ENCODE data around the gene CNIH4. TPM values are rescaled to one million over a fixed set of nuclear protein-coding genes. Genes with fewer than 3 reads are reported as not detected.

CNIH4 gene
- polyA plus RNA-seq, 2 of the 4 experiments (the other 2 are of a cell fraction): 102 to 104 TPM

DNA sequence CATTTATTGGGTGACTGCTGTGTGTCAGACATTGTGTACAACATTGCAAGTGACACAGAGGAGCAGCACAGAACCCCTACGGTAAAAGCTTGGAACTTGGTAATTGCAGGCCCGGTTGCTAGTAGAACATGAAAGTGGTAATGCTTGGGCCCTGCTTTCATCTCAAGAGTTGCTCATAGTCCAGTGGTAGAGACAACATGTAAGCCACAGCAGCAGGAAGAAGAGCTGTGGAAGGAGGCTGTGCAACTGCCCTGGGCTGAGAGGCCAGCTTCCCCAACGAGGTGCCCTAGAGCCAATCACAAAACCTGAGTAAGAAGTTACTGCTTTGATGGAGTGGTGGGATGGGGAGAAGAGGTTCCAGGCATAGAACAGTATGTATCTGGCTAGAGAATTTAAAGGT, 18.4 kb downstream of the CNIH4 start:
- POLR2A ChIA-PET: no interaction called here
- CTCF ChIA-PET: interaction anchor here (0.6 to 1.4 kb wide), 3 partner anchors 10 to 548 kb away, joined by 3 read pairs; no protein-coding TSS in a partner anchor
- ATAC-seq (no peak), DNase-seq (ENCODE audit: low read depth in 1 of 2, low spot score in 1 of 2) (no peak), FAIRE-seq (no peak)
- TF ChIP-seq RAD21 (conservative IDR thresholded peaks at IDR 0.05 in 1 of 2, IDR thresholded peaks at IDR 0.05 in 1 of 2) (no peak), FOSB (CRISPR knock-in tag; IDR thresholded peaks at IDR 0.05) (no peak), ZC3H11A (IDR thresholded peaks at IDR 0.05) (no peak), KDM5A (IDR thresholded peaks at IDR 0.05) (no peak), EP300 (IDR thresholded peaks at IDR 0.05) (no peak), SREBF2 (IDR thresholded peaks at IDR 0.05) (no peak), BHLHE40 (IDR thresholded peaks at IDR 0.05; ENCODE audit: low read depth, low read length) (no peak), TP53 (CRISPR knock-in tag; IDR thresholded peaks at IDR 0.05) (no peak), NFE2L2 (conservative IDR thresholded peaks at IDR 0.05; ENCODE audit: low read length) (no peak), SMC3 (IDR thresholded peaks at IDR 0.05) (no peak), FOSL2 (IDR thresholded peaks at IDR 0.05) (no peak), FOSL2 (CRISPR knock-in tag; IDR thresholded peaks at IDR 0.05) (no peak), EHMT2 (IDR thresholded peaks at IDR 0.05; ENCODE audit: low read depth) (no peak)
- TF ChIP-seq, protein P1, sequence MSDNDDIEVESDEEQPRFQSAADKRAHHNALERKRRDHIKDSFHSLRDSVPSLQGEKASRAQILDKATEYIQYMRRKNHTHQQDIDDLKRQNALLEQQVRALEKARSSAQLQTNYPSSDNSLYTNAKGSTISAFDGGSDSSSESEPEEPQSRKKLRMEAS (IDR thresholded peaks at IDR 0.05): no peak
- H3K27ac ChIP-seq: no peak overlapping the region
- WGBS (ENCODE audit: missing lambda C conversion rate): 87% methylated on average over 3 of the region's 3 CpGs
- no peak overlapping the region for H3K4me2 ChIP-seq
- peaks cover 4% of the 10 kb centered on the region; the same call in 1 of the 3 replicates for H3K4me1 ChIP-seq
- no peak overlapping the region for H3K4me3 ChIP-seq
- no peaks in the 10 kb centered on the region for H3K9me3 ChIP-seq

- DNase-seq (ENCODE audit: low read depth in 1 of 2, low spot score in 1 of 2) (no peak), FAIRE-seq (no peak), ATAC-seq (no peak; a peak in 1 of 6 replicates)
- TF ChIP-seq CHD2 (IDR thresholded peaks at IDR 0.05; ENCODE audit: low read length, partially characterized antibody) (no peak), RNF2 (IDR thresholded peaks at IDR 0.05; ENCODE audit: borderline replicate concordance, low read depth) (no peak), HOXB13 (CRISPR knock-in tag; IDR thresholded peaks at IDR 0.05; ENCODE audit: low read depth) (no peak), JUN (IDR thresholded peaks at IDR 0.05) (no peak), KDM5A (IDR thresholded peaks at IDR 0.05) (no peak), MAZ (IDR thresholded peaks at IDR 0.05; ENCODE audit: borderline replicate concordance, low read depth, low read length) (no peak), TP53 (CRISPR knock-in tag; IDR thresholded peaks at IDR 0.05) (no peak), SMC3 (IDR thresholded peaks at IDR 0.05) (no peak)
- TF ChIP-seq, protein P1 (IDR thresholded peaks at IDR 0.05): no peak
- peaks cover 4% of the 10 kb centered on the region; the same call in 1 of the 3 replicates for H3K4me1 ChIP-seq
- H3K4me2 ChIP-seq: no peak overlapping the region
- CTCF ChIA-PET: interaction anchor here (0.8 to 1.8 kb wide), 3 partner anchors 9 to 136 kb away, joined by 3 to 4 read pairs (median 3); no protein-coding TSS in a partner anchor
- POLR2A ChIA-PET: no interaction called here
- H3K27ac ChIP-seq: no peak overlapping the region
- WGBS (ENCODE audit: missing lambda C conversion rate): 77% methylated on average over 2 of the region's 2 CpGs
- no peaks in the 10 kb centered on the region for H3K9me3 ChIP-seq
- H3K4me3 ChIP-seq: no peak overlapping the region
Observed at GRCh38 chr1:224377676-224378006, 21.0 kb downstream of the CNIH4 start.

- Histone ChIP-seq H3K9me3 (no peaks in the 10 kb centered on the region), H3K27ac (no peak overlapping the region), H3K4me3 (no peak overlapping the region), H3K4me1 (peaks cover 4% of the 10 kb centered on the region; the same call in 1 of the 3 replicates), H3K4me2 (no peak overlapping the region)
- WGBS (ENCODE audit: missing lambda C conversion rate): 91% methylated on average over 7 of the region's 7 CpGs
- POLR2A ChIA-PET: no interaction called here
- TF ChIP-seq, protein P2, sequence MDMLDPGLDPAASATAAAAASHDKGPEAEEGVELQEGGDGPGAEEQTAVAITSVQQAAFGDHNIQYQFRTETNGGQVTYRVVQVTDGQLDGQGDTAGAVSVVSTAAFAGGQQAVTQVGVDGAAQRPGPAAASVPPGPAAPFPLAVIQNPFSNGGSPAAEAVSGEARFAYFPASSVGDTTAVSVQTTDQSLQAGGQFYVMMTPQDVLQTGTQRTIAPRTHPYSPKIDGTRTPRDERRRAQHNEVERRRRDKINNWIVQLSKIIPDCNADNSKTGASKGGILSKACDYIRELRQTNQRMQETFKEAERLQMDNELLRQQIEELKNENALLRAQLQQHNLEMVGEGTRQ (IDR thresholded peaks at IDR 0.05): no peak
- TF ChIP-seq CBX2 (IDR thresholded peaks at IDR 0.05; ENCODE audit: borderline replicate concordance, low read depth) (no peak), RAD21 (conservative IDR thresholded peaks at IDR 0.05 in 1 of 2, IDR thresholded peaks at IDR 0.05 in 1 of 2) (no peak), RCOR1 (IDR thresholded peaks at IDR 0.05; ENCODE audit: low read depth, low read length) (no peak), HOXB5 (CRISPR knock-in tag; IDR thresholded peaks at IDR 0.05) (no peak), ZC3H11A (IDR thresholded peaks at IDR 0.05) (no peak), HDAC2 (IDR thresholded peaks at IDR 0.05) (no peak), BHLHE40 (IDR thresholded peaks at IDR 0.05; ENCODE audit: low read depth, low read length) (no peak), CEBPB (IDR thresholded peaks at IDR 0.05) (no peak)
- ATAC-seq (no peak), DNase-seq (ENCODE audit: low read depth in 1 of 2, low spot score in 1 of 2) (no peak), FAIRE-seq (no peak)
- CTCF ChIA-PET: no interaction called here
Observed at GRCh38 chr1:224378855-224379631, 22.4 kb downstream of the CNIH4 start.
